Stimulated activated naive CD4-positive, alpha-beta T cell treated with Interleukin-2 at 50 U/mL for 16 hours (primary cell): Measurements from ENCODE around the gene GALNT11.

ENCODE experiments used
- DNase-seq: peaks from one replicate; lab custom pipeline; 2025; lab: John Stamatoyannopoulos, UW

The GALNT11 gene

GRCh38 chr7:152120210-152120609 lies 94.7 kb downstream of the GALNT11 start:
- no peak for DNase-seq

DNA sequence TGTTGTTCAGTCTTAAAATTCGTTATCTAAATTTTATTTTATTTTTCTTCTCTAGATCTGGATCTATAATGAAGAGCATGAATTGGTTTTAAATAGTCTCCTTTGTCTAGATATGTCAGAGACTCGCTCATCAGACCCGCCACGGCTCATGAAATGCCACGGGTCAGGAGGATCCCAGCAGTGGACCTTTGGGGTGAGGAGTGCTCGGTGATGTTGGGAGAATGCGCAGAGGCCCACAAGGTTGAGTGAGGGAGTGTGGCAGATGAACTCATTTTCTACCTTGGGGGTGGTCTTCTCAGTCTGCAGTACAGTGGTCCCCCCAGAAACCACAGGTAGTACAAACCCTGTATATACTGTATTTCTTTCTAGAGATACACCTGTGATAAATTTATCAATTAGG lies 95.3 kb downstream of the GALNT11 start:
- no peak for DNase-seq

GRCh38 chr7:152121432-152121831 lies 96.0 kb downstream of the GALNT11 start:
- no peak for DNase-seq

- no peak for DNase-seq
Measured at GRCh38 chr7:152122540-152122939, 97.1 kb downstream of the GALNT11 start.

GRCh38 chr7:152126741-152127140 lies 101.3 kb downstream of the GALNT11 start:
- no peak for DNase-seq

DNA sequence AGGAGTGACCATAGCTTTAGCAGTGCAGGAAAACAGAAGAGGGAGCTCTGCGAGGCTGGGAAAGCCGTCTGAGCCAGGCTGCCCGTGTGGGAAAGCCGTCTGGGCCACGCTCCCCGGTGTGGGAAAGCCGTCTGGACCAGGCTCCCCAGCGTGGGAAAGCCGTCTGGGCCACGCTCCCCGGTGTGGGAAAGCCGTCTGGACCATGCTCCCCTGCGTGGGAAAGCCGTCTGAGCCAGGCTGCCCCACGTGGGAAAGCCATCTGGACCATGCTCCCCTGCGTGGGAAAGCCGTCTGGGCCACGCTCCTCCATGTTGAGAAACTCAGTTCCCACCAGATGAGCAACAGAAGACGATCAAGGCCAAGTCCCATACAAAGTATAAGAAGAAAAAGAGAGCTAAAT lies 101.8 kb downstream of the GALNT11 start:
- no peak for DNase-seq

- DNase-seq = no peak
Measured at GRCh38 chr7:152128252-152128651, 102.8 kb downstream of the GALNT11 start.

DNA sequence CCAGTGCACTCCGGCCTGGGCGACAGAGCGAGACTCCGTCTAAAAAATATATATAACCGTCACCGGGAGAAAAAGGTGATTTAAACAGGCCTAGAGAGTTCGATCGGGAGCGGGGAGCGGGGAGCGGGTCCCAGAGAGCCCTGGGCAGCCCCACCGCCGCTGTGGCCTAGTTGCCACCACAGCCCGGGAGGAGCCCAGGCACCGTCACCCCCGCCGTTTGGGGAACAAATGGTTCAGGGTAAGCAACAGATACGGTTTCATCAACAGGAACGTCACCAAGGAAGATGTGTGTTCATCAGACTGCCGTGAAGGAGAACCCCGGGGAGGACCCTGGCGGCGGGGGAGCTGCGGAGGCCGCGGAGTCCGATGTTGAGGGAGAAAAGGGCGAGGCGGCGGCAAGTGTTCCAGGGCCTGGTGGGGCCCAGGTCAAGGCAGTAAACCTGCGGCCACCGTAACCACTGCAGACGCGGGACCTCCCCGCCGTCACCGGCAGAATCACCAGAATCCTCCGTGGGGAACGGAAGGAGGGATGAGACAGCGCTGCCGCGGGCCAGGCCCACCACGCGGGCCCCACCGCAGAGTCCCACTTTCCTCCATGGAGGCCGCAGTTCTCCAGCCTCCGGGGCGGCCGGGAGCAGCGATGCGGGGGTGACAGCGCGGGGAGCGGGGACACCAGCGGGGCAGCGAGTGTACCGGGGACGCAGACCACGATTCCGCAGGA lies 103.4 kb downstream of the GALNT11 start:
- no peak for DNase-seq

DNA sequence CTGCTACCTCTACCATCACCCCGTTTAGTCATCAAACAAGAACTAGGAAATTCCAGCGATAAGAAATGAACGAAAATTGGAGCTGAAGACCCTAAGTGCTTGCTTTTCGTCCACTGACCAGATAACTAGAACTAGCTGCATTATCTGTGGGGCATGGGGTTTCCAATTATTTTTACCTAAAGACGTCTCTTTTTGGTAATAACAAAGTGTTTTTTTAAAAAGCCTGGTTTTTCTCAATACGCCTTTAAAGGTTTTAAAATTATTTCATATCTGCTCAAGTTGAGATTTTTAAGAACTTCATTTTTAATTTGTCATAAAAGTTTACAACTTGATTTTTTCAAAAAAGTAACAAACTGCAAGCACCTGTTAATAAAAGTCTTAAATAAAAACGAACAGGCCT lies 104.2 kb downstream of the GALNT11 start:
- no peak for DNase-seq

GRCh38 chr7:152130658-152131590 lies 105.5 kb downstream of the GALNT11 start:
- DNase-seq = no peak

DNA sequence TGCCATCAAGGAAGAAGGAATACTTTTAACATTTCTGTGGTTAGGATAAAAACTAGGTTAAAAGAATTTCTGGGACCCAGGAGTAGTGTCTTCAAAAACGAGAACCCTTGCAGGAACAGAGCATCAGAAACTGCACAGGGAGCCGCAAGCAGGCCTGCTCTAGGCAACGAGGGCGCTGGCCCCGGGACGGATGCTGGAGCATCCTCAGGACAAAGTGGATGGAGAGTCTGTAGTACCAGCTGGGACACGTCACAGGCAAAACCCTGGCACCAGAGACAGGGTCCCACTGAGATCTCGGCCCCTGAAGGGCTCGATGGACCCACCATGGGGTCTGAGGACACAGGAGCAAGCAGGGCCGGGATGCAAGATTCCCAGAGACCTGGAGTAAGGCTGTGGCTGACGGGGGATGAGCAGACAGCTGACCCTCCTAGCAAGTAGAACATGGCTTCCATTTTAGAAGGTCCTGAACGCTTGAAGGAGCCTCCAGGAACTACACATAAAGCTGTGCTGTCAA lies 106.6 kb downstream of the GALNT11 start:
- no peak for DNase-seq

- no peak for DNase-seq
Measured at GRCh38 chr7:152132812-152133211, 107.3 kb downstream of the GALNT11 start.

DNA sequence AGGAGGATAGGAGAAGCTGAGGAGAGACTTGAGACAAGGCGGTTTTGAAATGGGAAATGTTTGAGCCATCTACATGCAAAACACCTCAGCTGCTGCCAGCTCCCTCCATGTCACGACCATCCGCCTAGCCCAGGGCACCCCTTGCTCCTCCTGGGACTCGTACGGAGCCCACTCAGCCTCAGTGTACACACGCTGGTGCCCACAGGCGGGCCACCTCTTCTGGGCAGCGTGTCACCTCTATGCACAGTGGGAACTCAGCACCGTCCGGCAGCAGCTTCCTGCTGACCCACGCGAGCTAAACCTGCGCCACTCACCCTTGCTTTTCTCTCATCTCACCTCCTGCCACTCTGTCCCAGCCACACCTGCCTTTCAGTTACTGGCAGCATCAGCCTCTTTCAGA lies 108.3 kb downstream of the GALNT11 start:
- no peak for DNase-seq

- no peak for DNase-seq
Measured at GRCh38 chr7:152136686-152137085, 111.2 kb downstream of the GALNT11 start.

DNA sequence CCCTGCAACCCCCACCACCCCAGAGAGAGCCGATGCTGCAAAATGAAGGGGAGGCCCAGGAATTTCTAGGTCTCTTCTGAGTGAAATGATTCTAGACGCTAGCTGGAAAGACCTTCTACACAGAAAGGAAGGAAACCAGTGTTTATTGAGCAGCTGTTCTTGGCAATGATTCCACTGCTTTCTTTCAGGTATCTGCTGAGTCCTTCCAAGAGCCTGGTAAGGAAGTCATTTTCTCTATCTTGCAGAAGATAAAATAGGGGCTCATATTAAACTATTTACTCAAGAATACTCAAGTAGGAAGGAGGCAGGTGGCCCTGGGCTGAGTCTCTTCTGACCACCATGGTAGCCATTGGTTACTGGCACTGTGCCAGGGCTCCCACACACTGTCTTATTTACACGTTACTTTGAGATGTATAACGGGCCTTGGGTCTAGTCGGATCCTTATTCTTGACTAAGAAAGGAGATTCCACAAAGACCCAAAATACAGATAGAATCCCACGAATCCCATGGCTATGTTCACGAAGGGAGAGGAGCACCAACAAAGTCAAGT lies 112.1 kb downstream of the GALNT11 start:
- DNase-seq = no peak

GRCh38 chr7:152140067-152140466 lies 114.6 kb downstream of the GALNT11 start:
- DNase-seq = no peak

DNA sequence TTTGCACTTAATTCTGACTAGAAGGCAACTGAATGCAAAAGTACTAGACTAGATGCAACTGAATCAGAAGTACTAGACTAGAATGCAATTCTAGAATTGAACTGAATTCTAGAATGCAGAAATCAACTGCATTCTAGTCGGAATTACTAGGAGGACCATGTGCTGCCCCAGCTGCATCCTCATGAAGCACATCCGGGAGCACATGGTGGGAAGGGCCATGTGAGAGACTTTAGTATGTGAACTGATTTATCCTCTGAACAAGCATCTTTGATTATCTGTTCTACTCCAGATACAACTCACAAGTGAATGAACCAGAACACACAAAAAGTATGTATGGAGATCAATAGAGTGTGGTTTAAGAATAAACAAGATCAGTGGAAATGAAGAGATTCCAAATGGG lies 115.1 kb downstream of the GALNT11 start:
- DNase-seq = no peak

GRCh38 chr7:152142976-152143595 lies 117.6 kb downstream of the GALNT11 start:
- DNase-seq = no peak

GRCh38 chr7:152144557-152145245 lies 119.2 kb downstream of the GALNT11 start:
- no peak for DNase-seq

DNA sequence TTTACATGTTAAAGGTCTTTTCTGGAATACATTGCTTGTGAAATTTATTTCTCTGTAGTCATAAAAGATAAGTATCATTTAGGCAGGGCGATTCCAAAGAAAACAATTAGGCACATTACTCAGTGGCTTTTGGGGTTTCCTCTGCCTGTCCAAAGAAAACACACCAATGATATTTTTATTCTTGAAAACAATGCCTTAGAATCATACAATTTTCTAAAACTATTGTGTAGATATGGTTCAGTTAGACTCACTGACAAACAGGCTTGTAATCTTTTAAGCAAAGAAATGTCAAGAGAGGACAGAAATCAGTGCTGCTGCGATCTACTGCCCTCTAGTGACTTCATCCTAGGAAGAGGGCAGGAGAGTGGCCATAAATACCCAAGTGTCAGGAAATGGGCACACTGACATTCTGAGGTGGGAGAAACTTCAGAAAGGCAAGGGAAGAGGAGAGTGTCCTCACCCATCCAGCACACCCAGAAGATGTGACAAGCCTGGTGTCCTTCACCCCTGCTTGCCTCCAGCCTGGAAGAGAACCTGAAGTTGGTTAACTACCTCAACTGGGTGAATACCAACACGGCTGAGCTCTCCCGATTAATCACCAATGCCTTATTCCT lies 120.5 kb downstream of the GALNT11 start:
- DNase-seq = peak; percentile 13

DNA sequence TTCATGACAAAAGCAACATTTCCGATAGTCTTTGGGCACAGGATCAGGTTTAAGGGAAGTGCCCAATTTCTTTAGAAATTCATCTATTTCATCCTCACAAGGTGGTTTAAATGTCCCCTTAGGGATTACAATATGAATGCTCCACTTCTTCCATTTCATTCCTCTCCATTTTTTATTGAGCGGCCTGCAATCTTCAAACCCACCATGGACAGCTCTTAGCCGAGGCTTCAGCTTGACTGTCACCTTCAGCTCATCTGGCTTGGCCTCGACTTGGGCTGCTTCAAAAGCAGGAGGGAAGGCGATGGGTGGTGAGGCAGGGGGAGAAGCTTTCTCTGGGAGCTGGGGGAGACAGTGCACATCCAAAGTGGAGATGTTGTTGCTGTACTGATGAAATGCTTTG lies 123.2 kb downstream of the GALNT11 start:
- no peak for DNase-seq
